NK-92 (cell line): ENCODE measurements around the gene EIF1B.

Experiments
- DNase-seq: peaks from one replicate; lab custom pipeline; 2025; ENCODE audit not compliant: unreplicated experiment; lab: John Stamatoyannopoulos, UW

The EIF1B gene

GRCh38 chr3:40340541-40341170, 31.1 kb downstream of the EIF1B start:
- DNase-seq: no peak

DNA sequence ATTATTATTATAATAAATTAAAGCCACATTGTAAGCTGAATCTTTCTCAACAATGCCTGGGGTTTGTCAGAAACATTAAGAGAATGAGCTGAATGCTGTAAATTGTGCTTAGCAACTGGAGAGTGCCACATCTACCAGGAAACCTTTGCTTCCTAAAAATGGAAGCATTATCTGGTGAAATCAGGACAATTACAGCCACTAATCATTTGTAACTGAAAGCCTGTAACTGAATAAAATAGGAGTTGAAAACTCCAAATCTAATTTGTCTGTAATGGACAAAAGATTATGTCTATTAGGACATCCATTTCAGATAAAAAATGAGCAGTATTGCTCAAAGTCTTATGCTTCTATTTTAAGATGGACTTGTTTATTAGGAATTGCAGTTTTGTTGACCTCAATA, 32.2 kb downstream of the EIF1B start:
- DNase-seq: no peak

DNA sequence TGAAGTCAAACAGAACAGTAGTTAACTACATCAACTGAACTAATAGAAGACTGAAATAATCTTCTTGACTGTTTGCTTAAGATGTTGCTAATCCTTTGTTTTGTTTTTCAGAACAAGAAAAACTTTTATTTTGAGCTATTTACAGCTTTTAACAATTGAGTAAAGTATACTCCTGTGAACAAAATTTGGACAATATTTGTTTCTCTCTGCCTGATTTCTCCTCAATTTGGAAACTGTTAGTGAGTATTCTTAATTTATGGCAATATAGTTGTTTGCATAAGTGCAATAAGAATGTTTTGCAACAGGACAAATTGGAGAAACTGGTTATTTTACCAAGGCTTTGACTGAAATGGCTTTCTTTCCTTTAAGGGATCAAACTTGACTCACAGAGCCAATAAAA, 41.0 kb downstream of the EIF1B start:
- DNase-seq: no peak

- DNase-seq: no peak
Observed at GRCh38 chr3:40355410-40355809, 45.9 kb downstream of the EIF1B start.

- no peak for DNase-seq
Observed at GRCh38 chr3:40358454-40358853, 48.9 kb downstream of the EIF1B start.
